LoVo (cell line): ENCODE results near the gene SEPTIN1.
"Not testable (repeated sequence)": the region's sequence is repeated elsewhere in the genome, so short reads cannot be mapped to it uniquely, and the experiment has no call there.

Experiments used
- DNase-seq: peaks from one replicate; pipeline ENCODE4 v3.0.0-alpha.2; 2016; ENCODE audit warnings: low spot score

The SEPTIN1 gene

DNA sequence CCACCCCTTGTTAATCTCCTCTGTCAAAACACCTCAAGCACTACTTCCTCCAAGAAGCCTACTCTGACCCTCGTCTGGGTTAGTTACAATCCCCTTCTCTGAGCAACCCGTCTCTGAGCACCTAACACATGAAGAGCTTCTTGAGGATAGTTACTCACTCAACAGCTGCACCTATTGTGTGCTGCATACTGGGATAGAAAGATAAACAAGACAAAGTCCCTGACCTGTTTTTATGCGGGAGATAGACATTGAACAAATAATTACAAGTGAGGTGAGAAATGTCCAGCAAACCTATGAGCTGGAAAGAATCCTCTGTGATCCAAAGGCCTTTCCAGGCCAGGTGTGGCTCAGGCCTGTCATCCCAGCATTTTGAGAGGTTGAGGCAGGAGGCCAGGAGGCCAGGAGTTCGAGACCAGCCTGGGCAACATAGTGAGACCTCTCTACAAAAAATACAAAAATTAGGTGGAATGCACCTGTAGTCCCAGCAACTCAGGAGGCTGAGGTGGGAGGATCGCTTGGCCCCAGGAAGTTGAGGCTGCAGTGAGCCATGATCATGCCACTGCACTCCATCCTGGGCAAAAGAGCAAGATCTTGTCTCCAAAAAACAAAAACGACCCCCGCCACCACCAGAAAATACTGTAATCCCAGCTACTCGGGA is 19.5 kb upstream of the SEPTIN1 start:
- no peak for DNase-seq

DNA sequence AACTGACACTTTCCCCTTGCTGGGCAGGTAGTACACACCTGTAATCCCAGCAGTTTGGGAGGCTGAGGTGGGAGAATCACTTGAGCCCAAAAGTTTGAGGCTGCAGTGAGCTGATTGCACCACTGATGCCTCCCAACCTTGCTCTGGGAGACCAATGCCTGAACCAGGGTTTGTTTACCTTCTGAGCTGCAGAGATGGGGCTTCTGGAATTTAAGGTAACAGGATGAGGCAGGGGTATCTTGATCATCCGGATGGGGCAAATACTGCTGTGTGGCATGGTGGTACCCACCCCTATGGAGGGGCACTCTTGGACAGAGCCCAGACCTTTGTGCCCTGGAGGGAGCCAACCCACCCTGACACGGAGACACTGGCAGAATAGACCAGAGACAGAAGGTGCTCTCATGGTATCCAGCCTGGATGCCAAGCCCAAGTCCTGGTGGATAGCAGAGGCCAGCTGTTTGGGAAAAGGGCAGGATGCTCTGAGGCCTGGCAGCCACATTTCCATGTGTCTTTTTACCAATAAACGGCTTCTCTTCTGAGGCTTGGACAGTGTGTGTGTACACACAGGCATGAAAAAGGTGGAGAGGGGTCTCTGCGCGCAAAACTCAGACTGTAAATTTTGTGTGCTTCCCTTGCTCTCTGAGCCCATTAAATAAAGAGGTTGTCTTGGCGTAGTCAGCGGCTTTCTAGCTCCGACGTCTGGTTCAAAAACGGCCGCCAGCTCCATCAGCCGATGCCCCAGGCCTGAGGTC is 17.2 kb upstream of the SEPTIN1 start:
- DNase-seq = no peak

DNA sequence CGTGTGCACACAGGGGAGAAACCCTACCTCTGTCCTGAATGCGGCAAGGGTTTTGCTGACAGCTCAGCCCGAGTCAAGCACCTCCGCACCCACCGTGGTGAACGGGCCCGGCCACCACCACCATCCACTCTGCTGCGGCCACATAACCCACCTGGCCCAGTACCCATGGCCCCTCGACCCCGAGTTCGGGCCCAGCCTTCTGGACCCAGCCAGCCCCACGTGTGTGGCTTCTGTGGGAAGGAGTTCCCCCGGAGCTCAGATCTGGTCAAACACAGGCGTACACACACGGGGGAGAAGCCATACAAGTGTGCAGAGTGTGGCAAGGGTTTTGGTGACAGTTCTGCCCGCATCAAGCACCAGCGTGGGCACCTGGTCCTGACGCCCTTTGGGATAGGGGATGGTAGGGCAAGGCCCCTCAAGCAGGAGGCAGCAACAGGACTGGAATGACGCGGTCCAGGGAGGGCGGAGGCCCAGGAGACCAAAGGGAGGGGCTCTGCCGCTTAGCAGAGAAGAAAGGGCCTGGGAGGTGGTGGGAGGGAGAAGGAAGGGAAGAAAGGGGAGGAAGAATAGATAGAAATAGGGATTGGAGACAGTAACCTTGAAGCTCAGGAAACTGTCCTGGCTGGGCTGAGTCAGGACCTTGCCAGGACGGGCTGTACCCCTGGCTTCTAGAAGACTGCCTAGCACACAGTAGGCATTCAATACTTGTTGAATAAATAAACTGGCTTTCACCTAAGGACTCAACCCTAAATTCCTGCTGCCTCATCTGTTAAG is 16.5 kb upstream of the SEPTIN1 start:
- DNase-seq = no peak

DNA sequence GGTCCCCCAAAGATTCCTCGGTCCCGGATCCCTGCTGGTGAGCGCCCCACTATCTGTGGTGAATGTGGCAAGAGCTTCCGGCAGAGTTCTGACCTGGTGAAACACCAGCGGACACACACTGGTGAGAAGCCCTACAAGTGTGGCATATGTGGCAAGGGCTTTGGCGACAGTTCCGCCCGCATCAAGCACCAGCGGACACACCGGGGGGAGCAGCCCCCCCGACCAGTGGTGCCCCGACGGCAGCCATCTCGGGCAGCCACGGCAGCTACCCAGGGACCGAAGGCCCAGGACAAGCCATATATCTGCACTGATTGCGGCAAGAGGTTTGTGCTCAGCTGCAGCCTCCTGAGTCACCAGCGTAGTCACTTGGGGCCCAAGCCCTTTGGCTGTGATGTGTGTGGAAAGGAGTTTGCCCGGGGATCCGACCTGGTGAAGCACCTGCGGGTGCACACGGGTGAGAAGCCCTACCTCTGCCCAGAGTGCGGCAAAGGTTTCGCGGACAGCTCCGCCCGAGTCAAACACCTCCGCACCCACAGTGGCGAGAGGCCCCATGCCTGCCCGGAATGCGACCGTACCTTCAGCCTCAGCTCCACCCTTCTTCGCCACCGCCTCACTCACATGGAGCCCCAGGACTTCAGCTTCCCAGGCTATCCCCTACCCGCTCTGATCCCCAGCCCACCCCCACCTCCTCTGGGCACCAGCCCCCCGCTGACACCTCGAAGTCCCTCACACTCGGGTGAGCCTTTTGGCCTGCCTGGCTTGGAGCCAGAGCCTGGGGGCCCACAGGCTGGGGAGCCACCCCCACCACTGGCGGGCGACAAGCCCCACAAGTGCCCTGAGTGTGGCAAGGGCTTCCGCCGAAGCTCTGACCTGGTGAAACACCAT is 15.7 kb upstream of the SEPTIN1 start:
- no peak for DNase-seq

DNA sequence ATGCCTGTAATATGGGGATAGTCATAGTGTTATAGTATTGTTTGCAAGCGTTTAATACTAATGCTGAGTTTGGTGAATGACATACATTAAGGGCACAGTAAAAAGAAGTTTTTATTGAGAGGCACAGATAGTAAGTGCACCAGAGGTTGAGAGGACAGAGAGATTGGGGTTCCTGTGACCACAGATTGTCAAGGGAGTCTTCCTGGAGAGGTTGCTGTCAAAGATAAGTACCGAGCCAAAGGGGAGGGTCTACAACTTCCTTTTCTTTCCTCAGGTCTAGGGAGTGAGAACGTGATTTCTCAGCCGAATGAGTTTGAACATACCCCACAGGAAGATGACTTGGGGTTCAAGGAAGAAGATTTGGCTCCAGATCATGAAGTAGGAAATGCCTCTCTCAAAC is 14.7 kb upstream of the SEPTIN1 start:
- DNase-seq = no peak

DNA sequence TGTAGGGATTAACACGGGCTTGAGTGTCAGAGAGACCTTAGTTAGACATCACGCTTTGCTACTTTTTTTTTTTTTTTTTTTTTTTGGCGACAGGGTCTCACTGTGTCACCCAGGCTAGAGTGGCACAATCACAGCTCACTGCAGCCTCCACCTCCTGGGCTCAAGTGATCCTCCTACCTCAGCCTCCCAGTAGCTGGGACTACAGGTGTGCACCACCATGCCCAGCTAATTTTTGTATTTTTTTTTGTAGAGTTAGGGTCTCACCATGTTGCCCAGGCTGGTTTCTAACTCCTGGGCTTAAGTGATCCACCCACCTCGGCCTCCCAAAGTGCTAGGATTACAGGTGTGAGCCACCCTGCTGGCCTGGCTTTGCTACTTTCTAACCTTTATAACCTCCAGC is 14.3 kb upstream of the SEPTIN1 start:
- DNase-seq = not testable (repeated sequence)

DNA sequence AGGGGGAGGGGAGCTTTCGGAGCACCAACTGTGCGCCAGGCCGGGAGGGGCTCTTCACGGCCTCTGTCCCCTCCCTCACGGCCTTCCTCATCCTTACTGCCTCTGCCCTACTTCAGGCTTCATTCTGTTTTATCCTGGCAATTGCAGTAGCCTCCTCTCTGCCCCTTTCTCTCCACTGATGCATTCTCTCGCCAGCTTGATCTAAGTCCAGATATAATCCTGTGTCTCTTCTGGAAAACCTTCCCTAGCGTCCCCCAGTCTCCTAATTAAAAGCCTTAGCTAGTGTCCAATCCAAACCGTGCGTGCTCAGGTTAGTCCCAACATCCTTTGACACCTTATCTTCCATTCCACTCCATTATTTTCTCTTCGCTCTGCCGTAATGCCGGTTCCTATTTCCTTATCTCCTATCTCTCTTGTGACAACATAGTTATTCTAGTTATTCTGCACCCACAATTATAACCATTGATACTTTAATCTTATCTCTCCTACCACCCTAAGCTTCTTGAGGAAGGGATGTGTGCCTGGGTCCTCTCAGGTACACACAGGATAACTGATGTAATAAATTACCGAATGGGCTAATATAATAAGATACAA is 13.7 kb upstream of the SEPTIN1 start:
- no peak for DNase-seq

DNA sequence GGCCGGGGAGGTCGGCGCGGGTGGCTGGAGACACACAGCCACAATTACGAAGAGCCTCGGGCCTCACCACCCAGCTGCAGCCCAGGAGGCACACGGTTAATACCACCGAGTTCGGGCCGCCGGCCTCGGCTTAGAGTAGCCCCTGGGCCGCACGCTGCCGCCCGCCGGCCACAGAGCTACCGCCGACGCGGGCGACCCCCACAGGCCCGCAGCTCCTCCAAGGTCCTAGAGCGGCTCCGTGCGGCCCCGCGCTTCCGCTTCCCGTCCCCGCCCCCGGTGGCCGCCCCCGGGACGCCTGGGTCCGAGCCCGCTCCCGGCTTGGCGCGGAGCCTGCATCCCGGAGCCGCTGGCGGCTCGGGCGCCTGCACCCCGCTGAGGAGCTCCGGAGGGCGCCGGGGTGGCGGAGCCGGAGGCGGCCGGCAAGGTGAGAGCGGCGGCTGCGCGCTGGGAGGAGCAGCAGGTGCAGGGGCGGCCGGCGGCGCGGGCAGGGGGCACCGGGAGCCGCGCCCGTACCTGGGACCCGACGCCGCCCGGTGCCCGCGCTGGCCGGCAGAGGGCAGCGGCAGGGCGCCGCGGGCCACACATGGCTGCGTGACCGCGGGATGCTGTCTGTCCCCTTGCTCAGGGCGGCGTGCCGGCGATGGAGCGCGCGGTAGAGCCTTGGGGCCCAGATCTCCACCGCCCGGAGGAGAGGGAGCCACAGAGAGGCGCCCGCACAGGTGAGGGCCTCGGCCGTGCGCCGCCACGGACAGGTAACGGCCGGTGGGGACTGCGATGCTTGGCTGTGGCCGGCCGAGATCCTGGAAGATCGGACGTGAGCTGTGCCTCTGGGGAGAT is 13.0 kb upstream of the SEPTIN1 start, which contains the start of gene ZNF48:
Gene ZNF48, plus strand, starts transcription at position 266 of the 837 bp plus-strand sequence. Its CDS starts 375 bp downstream, at position 641.
- DNase-seq = peak; percentile 85

DNA sequence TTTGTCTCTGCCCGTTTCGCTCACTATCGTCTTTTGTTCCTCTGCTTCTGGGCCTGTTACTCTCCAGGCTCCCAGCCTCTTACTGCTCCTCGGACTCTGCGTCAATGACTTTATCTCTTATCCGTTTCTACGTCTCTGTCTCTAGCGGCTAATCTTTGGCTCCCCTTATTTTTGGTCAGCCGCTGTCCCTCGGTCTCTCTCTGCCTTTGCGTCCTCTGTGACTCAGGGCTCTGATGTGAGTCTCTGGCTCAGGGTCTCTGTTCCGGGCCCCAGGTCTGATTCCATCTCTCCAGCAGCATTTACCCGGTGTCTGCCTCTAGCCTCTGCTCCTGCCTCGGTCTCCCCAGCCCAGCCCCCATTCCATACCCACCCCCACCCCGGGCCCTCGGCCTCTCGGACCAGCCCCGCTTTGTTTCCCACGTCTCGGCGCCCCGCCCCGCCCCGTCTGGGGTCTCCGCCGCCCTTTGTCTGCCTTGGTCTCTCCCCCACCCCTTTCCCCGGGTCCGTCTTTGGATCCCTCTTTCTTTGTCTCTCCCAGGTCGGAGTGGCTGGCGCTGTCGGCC is 12.3 kb upstream of the SEPTIN1 start:
- no peak for DNase-seq

DNA sequence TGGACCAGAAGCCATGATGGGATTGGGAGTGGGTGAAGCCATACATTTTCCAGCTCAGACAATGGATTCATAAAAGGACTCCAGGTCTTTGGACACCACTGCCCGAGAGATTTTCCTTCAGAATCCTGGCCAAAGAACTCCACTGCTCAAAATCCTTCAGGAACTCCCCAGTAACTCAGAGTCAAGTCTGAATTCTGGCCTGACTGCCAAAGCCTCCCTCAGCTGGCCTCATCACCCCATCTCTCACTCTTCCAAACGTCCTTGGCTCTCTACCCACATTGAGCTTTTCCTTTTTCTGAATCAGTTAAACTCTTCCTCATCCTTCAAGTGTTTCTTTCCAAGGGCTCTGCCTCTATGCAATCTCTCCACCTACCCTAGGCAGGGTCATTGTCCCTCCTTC is 1.2 kb upstream of the SEPTIN1 start:
- no peak for DNase-seq

DNA sequence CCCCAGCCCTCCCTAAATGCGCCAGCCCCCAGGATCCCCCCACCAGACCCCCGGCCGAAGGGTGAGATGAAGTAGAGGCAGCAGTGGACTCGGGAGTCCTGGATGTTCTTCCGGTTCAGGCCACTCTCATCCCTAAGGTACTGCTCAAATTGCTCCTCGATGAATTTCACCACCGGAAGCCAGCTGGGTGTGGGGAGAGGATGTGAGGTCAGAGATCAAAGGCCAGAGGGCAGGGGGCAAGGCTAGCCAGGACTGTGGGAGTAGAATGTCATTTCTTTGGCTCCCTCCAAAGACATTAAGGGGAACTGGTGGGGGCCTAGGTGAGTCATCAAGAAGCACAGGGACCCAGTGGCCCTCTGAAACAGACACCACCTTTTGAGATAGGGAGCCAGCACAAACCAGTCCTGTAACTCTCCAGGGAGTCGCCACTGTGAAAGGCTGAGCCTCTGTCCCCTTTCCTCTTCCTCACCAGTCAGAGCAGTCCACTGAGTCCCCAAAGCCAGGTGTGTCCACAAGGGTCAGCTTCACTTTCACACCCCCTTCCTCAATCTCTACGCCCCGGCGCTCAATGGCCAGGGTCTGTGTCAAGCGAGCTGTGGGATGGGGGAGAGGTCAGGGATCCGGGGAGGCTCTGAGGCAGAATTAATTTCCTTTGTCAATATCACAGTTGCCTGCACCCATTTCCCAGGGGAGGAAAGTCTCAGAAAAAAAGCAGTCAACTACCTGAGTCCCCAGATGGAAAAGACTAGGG is 895 bp downstream of the SEPTIN1 start:
- DNase-seq = no peak

DNA sequence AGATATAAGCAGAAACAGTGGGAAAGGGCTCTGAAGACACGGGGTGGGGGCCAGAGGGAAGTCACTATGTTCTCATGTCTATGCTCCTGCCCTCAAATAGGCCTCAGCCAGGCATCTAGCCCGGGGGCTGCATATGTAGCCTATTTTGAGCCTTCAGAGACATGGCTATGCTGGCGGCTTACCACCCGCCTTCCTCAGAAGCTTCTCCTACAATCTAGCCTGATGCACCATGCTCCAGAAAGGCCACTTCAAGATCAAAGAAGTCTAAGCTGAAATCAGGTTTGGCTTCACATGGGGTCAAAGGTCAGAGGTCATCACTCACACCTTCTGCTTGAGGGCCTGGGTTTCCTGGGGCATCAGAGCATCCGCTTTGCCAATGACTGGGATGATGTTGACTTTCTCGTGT is 1.6 kb downstream of the SEPTIN1 start:
- no peak for DNase-seq

DNA sequence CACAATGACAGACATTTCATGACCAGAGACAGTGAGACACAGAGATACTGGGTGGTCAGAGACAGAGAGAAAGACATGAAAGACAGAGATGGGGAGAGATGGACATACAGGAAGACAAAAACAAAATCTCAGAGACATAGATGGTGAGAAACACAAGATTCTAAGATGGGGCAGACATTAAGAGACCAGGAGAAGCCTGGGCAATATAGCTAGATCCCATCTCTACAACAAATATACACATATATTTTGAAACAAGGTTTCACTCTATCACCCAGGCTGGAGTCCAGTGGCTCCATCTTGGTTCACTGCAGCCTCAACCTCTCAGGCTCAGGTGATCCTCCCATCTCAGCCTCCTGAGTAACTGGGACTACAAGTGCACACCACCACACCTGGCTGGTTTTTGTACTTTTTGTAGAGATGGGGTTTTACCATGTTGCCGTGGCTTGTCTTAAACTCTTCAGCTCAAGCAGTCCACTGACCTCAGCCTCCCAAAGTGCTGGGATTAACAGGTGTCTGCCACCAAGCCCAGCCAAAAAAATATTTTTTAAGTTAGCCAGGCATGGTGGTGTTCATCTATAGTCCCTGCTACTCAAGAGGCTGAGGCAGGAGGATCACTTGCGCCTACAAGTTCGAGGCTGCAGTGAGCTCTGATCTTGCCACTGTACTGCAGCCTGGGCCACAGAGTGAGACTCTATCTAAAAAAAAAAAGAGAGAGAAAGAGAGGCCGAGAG is 2.1 kb downstream of the SEPTIN1 start:
- no peak for DNase-seq

DNA sequence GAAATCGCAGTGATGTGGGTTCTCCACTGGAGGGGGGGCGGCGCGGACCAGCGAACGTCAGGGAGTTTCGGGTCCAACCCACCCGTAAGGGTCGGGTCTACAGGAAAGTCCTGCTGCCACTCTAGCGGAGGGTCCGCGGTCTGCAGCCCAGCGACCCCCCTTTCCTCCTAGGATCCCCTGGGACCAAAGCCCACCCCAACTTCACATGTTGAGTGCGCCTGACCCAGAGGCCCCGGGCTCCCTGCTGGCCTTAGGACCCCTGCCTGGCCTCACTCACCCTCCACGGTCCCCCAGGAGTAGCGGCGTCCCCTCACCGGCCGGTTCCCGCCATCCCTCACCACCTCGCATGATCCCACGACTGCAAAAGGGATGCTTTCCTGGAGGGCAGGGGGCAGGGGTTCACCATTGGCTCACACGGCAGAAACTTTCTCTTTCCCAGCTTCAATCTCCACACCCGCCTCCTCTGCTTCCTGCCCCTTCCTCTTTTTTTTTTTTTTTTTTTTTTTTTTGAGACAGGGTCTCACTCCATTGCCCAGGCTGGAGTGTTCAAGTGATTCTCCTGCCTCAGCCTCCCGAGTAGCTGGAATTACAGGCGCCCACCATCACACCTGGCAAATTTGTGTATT is 3.1 kb downstream of the SEPTIN1 start:
- no peak for DNase-seq

DNA sequence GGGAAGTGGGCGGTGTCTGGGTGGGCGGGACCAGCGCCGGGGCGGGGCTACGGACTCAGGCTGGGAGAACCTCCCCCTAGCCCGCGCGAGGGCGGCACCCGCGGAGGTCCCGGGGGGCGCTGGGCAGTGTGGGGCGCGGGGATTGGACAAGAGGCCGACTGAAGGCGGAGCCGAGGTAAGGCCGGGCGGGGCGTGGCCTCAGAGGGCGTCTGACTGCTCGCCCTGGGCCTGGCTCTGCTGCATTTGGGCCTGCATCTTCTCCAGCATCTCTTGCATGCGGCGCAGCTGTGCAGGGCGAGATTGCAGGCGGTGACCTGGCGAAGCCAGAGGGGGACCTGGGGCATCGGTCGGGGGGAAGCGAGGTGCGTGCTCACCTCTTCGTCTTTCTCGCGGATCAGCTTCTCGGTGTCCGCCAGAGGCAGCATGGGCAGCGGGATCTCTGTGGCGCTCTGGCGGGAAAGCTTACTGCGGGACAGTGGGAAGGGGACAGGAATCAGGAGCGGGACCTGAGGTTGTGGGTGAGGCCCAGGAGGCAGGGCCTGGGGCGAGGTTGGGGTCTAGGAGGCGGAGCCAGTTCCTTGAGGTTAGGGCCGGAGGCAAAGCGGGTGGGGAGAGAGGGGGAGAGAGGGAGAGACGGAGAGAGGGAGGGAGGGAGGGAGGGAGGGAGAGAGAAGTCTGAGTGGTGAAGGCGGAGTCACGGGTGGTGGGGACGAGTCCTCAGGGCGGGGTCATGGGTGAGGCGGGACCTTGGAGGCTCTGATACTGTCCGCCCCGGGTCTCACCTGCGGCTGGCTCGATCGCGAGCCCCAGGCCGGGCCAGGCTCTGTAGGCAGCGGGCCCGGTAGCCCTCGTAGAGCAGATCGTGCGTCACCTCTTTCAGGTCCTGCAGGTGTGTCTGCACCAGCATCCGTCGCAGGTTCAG is 3.9 kb downstream of the SEPTIN1 start:
- DNase-seq = peak; percentile 96

DNA sequence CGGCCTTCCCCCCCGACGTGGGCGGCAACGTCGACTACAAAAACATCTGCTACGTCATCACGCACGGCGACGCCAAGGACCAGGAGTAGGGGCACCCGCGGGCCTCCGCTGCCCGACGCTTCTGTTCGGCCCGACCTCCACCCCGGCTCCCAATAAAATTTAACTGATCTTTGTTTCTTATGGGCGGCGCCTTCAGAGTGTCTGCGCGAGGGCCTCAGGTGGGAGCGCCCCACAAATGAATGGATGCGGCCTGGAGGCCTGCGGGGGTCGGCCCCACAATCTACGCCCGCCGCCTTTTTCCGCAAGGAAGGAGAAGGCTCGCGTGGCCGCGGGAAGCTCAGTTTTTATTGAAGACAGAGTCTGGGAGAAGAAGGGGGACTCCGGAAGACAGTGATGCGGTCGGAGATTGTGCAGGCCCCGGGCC is 4.5 kb downstream of the SEPTIN1 start:
- peak; percentile 87 for DNase-seq
